OCI-LY1 (cell line): ENCODE measurements around the gene TMED4.

Source experiments
- H2AFZ ChIP-seq: fragments of 200-600 bp; sonication (generic), shearing (Covaris generic); 2 replicates; pipeline ENCODE4 v1.6.0; 2014; ENCODE audit warnings: antibody characterized with exemption, mild to moderate bottlenecking, low read length
- H3F3A ChIP-seq: fragments of 200-600 bp; sonication (generic), shearing (Covaris generic); 2 replicates; pipeline ENCODE4 v1.6.0; 2014; ENCODE audit warnings: mild to moderate bottlenecking, antibody characterized with exemption, low read length, moderate library complexity; ENCODE audit not compliant: insufficient read depth
- H3K27ac ChIP-seq: fragments of 200-600 bp; sonication (generic); 2 replicates; pipeline ENCODE4 v1.5.1; 2014; ENCODE audit warnings: low read length, mixed run types, mild to moderate bottlenecking, low read depth; ENCODE audit not compliant: poor library complexity, severe bottlenecking
- H3K27me3 ChIP-seq: fragments of 200-600 bp; sonication (generic); 2 replicates; pipeline ENCODE4 v1.6.0; 2014; ENCODE audit warnings: antibody characterized with exemption, mild to moderate bottlenecking, low read length, moderate library complexity; ENCODE audit not compliant: insufficient read depth
- H3K36me3 ChIP-seq: fragments of 200-600 bp; sonication (generic); 2 replicates; pipeline ENCODE4 v1.6.1; 2014; ENCODE audit warnings: mild to moderate bottlenecking, antibody characterized with exemption, low read length, moderate library complexity, mixed read lengths; ENCODE audit not compliant: insufficient read depth
- H3K4me1 ChIP-seq: fragments of 200-600 bp; sonication (generic); 2 replicates; pipeline ENCODE4 v1.5.1; 2014; ENCODE audit warnings: mild to moderate bottlenecking, low read length, moderate library complexity; ENCODE audit not compliant: insufficient read depth, severe bottlenecking
- H3K4me2 ChIP-seq: fragments of 200-600 bp; sonication (generic), shearing (Covaris generic); 2 replicates; pipeline ENCODE4 v1.6.1; 2014; ENCODE audit warnings: low read length
- H3K4me3 ChIP-seq: fragments of 200-600 bp; sonication (generic); 2 replicates; pipeline ENCODE4 v1.5.1; 2014; ENCODE audit warnings: low read length, low read depth, mild to moderate bottlenecking, mixed read lengths; ENCODE audit not compliant: poor library complexity, severe bottlenecking
- H3K79me2 ChIP-seq: fragments of 200-600 bp; shearing (Covaris generic); 2 replicates; pipeline ENCODE4 v1.6.1; 2016; ENCODE audit warnings: mixed run types, low read length, mixed read lengths; ENCODE audit not compliant: insufficient read depth
- H3K9ac ChIP-seq: fragments of 200-600 bp; sonication (generic), shearing (Covaris generic); 2 replicates; pipeline ENCODE4 v1.6.1; 2014; ENCODE audit warnings: mild to moderate bottlenecking, low read length, mixed read lengths
- H3K9me2 ChIP-seq: fragments of 200-600 bp; sonication (generic), shearing (Covaris generic); 2 replicates; pipeline ENCODE4 v1.6.1; 2014; ENCODE audit warnings: low read depth, mild to moderate bottlenecking, low read length, mixed read lengths
- H3K9me3 ChIP-seq: fragments of 200-600 bp; shearing (Covaris generic); 2 replicates; pipeline ENCODE4 v1.6.1; 2014; ENCODE audit warnings: low read length, mixed read lengths
- H4K20me1 ChIP-seq: fragments of 200-600 bp; sonication (generic), shearing (Covaris generic); 2 replicates; pipeline ENCODE4 v1.6.0; 2016; ENCODE audit warnings: mild to moderate bottlenecking, low read length; ENCODE audit not compliant: insufficient read depth
- EZH2 ChIP-seq: fragments of 200-600 bp; sonication (generic), shearing (Covaris generic); IDR thresholded peaks from 2 replicates; pipeline ENCODE4 v1.8.0; 2017; ENCODE audit warnings: borderline replicate concordance, mixed run types, mild to moderate bottlenecking, antibody characterized with exemption, low read length, moderate library complexity, mixed read lengths
- TF ChIP-seq, protein P1 (sequence below): fragments of 200-600 bp; sonication (generic), shearing (Covaris generic); IDR thresholded peaks from 2 replicates; pipeline ENCODE4 v1.5.1; 2017; ENCODE audit warnings: mild to moderate bottlenecking, antibody characterized with exemption, low read length, moderate library complexity, mixed read lengths

TMED4 gene

DNA sequence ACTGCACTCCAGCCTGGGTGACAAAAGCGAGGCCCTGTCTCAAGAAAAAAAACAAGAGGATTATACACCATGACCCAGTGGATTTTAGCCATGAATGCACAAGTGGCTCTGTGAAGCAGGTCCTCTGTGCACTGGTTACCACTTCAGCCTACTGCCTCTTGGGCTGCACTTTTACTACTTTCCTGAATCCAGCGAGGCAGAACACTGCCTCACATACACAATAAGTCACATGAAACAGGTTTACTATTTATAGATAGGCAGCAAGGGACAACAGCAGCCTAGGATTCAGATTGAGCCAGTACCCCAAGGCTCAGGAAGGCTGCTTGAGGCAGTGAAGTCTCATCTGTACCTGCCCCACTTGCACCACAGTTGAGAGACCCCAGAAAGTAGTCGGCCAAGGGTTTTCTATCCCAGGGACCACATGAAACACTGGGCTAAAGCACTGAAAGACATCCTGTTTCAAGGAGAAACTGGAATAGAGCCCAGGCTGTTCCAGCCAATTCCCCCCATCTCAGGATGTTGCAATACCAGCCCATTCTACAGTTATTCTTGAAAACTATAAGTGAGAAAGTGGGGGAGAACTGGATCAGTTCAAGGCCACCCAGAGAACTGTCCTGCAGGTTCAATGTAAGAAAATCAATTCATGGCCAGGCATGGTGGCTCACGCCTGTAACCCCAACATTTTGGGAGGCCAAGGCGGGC is 14.1 kb upstream of the TMED4 start:
- no peak overlapping the region for H3K9ac ChIP-seq
- no peak overlapping the region for H2AFZ ChIP-seq
- no peak for TF ChIP-seq EZH2
- TF ChIP-seq, protein P1, sequence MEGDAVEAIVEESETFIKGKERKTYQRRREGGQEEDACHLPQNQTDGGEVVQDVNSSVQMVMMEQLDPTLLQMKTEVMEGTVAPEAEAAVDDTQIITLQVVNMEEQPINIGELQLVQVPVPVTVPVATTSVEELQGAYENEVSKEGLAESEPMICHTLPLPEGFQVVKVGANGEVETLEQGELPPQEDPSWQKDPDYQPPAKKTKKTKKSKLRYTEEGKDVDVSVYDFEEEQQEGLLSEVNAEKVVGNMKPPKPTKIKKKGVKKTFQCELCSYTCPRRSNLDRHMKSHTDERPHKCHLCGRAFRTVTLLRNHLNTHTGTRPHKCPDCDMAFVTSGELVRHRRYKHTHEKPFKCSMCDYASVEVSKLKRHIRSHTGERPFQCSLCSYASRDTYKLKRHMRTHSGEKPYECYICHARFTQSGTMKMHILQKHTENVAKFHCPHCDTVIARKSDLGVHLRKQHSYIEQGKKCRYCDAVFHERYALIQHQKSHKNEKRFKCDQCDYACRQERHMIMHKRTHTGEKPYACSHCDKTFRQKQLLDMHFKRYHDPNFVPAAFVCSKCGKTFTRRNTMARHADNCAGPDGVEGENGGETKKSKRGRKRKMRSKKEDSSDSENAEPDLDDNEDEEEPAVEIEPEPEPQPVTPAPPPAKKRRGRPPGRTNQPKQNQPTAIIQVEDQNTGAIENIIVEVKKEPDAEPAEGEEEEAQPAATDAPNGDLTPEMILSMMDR = no peak
- H3F3A ChIP-seq = no peaks in the 10 kb centered on the region
- H3K36me3 ChIP-seq = no peaks in the 10 kb centered on the region
- peaks cover 14% of the 10 kb centered on the region for H3K4me1 ChIP-seq
- H3K27ac ChIP-seq = peak overlapping the region; percentile 28
- no peaks in the 10 kb centered on the region for H3K9me2 ChIP-seq
- no peaks in the 10 kb centered on the region for H4K20me1 ChIP-seq
- peaks cover 3% of the 10 kb centered on the region; the same call in 1 of the 2 replicates for H3K9me3 ChIP-seq
- no peak overlapping the region; the same call in 1 of the 2 replicates for H3K4me2 ChIP-seq
- no peaks in the 10 kb centered on the region for H3K79me2 ChIP-seq
- no peaks in the 10 kb centered on the region for H3K27me3 ChIP-seq
- H3K4me3 ChIP-seq = no peak overlapping the region

DNA sequence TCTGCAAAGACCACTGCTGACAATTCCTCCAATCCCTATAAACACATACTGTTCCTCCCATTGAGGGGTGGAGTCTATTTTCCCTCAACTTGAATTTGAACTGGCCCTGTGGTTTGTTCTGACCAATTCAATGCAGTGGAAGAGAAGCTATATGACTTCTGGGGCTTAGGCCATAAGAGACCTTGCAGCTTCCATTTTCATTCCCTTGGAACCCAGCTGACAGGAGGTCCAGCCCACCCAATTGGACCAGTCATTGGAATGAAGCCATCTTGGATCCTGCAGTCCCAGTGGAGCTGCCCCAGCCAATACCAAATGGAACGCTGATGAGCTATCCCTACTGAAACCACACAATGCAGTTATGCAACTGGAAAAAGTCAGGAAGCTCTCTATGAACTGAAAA is 8.9 kb upstream of the TMED4 start:
- H3F3A ChIP-seq = no peaks in the 10 kb centered on the region
- no peaks in the 10 kb centered on the region for H3K79me2 ChIP-seq
- H2AFZ ChIP-seq = no peak overlapping the region

DNA sequence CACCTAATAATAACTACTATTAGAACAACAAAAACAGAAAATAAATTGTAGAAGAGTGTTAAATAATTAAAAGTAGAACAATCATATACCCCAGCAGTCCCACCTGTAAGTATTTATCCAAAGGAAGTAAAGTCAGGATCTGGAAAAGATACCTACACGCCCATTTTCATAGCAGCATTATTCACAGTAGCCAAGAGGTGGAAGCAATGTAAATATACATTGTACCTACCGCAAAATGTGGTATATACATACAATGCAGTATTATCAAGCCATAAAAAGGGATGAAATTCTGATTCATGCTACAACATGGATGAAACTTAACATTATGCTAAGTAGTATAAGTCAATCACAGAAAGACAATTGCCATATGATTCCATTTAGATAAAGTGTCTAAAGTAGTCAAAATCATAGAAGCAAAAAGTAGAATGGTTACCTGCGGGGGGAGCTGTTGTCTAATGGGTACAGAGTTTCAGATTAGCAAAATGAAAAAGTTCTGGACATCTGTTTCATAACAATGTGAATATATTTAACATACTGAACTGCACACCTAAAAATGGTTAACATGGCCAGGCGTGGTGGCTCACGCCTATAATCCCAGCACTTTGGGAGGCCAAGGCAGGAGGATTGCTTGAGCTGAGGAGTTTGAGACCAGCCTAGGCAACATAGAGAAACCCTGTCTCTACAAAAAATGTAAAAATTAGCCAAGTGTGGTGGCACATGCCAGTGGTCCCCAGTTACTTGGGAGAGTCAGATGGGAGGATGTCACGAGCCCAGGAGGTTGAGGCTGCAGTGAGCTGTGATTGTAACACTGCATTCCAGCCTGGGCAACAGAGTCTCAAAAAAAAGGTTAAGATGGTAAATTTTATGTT is 6.0 kb upstream of the TMED4 start:
- H3K27ac ChIP-seq = peak overlapping the region; percentile 25
- H3K4me1 ChIP-seq = peaks cover 10% of the 10 kb centered on the region
- H3K4me2 ChIP-seq = peak overlapping the region; percentile 31; the same call in 1 of the 2 replicates
- H3F3A ChIP-seq = no peaks in the 10 kb centered on the region
- no peaks in the 10 kb centered on the region for H3K79me2 ChIP-seq
- H3K27me3 ChIP-seq = no peaks in the 10 kb centered on the region
- no peaks in the 10 kb centered on the region for H4K20me1 ChIP-seq
- TF ChIP-seq EZH2 = no peak
- TF ChIP-seq, protein P1 = peak; percentile 97
- no peaks in the 10 kb centered on the region for H3K36me3 ChIP-seq
- H2AFZ ChIP-seq = no peak overlapping the region
- no peak overlapping the region for H3K4me3 ChIP-seq
- no peaks in the 10 kb centered on the region for H3K9me3 ChIP-seq
- no peaks in the 10 kb centered on the region for H3K9me2 ChIP-seq
- H3K9ac ChIP-seq = peak overlapping the region; percentile 13; the same call in 1 of the 2 replicates

More for the DNA sequence above, 8.9 kb upstream of the TMED4 start:
- peaks cover 15% of the 10 kb centered on the region for H3K4me1 ChIP-seq
- H3K27me3 ChIP-seq = no peaks in the 10 kb centered on the region
- no peak overlapping the region for H3K9ac ChIP-seq
- H3K27ac ChIP-seq = no peak overlapping the region
- H3K9me2 ChIP-seq = no peaks in the 10 kb centered on the region
- TF ChIP-seq, protein P1 = no peak
- no peak for TF ChIP-seq EZH2
- H3K36me3 ChIP-seq = no peaks in the 10 kb centered on the region
- H3K9me3 ChIP-seq = no peaks in the 10 kb centered on the region
- H3K4me3 ChIP-seq = no peak overlapping the region
- H3K4me2 ChIP-seq = no peak overlapping the region
- H4K20me1 ChIP-seq = no peaks in the 10 kb centered on the region
